ENCODE data around the gene SPEF1. TPM values are rescaled to one million over a fixed set of nuclear protein-coding genes. Genes with fewer than 3 reads are reported as not detected.

SPEF1 gene
- total and polyA plus RNA-seq, 2 experiments from 2014 or later: 1.2 to 1.6 TPM

GRCh38 chr20:3801846-3802245, 20.6 kb upstream of the SPEF1 start:
- no peaks in the 10 kb centered on the region for H3K27me3 ChIP-seq
- no peak overlapping the region for H3K27ac ChIP-seq
- no peaks in the 10 kb centered on the region for H3K36me3 ChIP-seq
- no peaks in the 10 kb centered on the region for H3K9me3 ChIP-seq (ENCODE audit: low read depth)
- H3K4me1 ChIP-seq (ENCODE audit: low read depth): peaks cover 7% of the 10 kb centered on the region
- DNase-seq (ENCODE audit: low read depth in 1 of 2, low spot score in 1 of 2): no peak
- no peak for TF ChIP-seq CTCF (IDR thresholded peaks at IDR 0.05; ENCODE audit: low read depth, low read length)
- H3K4me3 ChIP-seq: no peak overlapping the region

- Histone ChIP-seq H3K36me3 (no peaks in the 10 kb centered on the region), H3K27ac (no peak overlapping the region)
- TF ChIP-seq CTCF (IDR thresholded peaks at IDR 0.05; ENCODE audit: low read depth, low read length): no peak
These were observed 20.1 kb upstream of the SPEF1 start for GRCh38 chr20:3801299-3801698.

DNA sequence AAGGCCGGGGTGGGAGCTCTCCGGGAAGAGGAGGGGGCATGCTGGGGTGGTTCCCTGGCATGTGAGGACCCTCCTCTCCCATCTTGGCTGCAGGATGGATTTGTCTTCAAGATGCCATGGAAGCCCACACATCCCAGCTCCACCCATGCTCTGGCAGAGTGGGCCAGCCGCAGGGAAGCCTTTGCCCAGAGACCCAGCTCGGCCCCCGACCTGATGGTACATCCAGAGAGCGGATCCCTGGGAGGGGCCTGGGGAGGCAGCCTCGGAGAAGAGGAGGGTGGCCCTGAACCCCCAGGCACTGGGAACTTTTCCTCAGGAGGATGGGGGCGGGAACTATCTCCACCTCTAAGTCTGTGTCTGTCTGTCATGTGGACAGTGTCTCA, 19.6 kb upstream of the SPEF1 start:
- Histone ChIP-seq H3K27ac (no peak overlapping the region), H3K9me3 (ENCODE audit: low read depth) (no peaks in the 10 kb centered on the region), H3K27me3 (no peaks in the 10 kb centered on the region), H3K36me3 (no peaks in the 10 kb centered on the region), H3K4me1 (ENCODE audit: low read depth) (peaks cover 10% of the 10 kb centered on the region), H3K4me3 (no peak overlapping the region)
- no peak for DNase-seq (ENCODE audit: low read depth in 1 of 2, low spot score in 1 of 2)
- no peak for TF ChIP-seq CTCF (IDR thresholded peaks at IDR 0.05; ENCODE audit: low read depth, low read length)

More at GRCh38 chr20:3801299-3801698, 20.1 kb upstream of the SPEF1 start:
- no peak for DNase-seq (ENCODE audit: low read depth in 1 of 2, low spot score in 1 of 2)
- Histone ChIP-seq H3K4me1 (ENCODE audit: low read depth) (peaks cover 10% of the 10 kb centered on the region), H3K9me3 (ENCODE audit: low read depth) (no peaks in the 10 kb centered on the region), H3K27me3 (no peaks in the 10 kb centered on the region), H3K4me3 (no peak overlapping the region)

GRCh38 chr20:3800256-3800877, 19.1 kb upstream of the SPEF1 start:
- no peaks in the 10 kb centered on the region for H3K36me3 ChIP-seq
- TF ChIP-seq CTCF (IDR thresholded peaks at IDR 0.05; ENCODE audit: low read depth, low read length): no peak
- peaks cover 10% of the 10 kb centered on the region for H3K4me1 ChIP-seq (ENCODE audit: low read depth)
- no peak overlapping the region for H3K4me3 ChIP-seq
- no peaks in the 10 kb centered on the region for H3K9me3 ChIP-seq (ENCODE audit: low read depth)
- no peak for DNase-seq (ENCODE audit: low read depth in 1 of 2, low spot score in 1 of 2)
- H3K27ac ChIP-seq: no peak overlapping the region
- H3K27me3 ChIP-seq: no peaks in the 10 kb centered on the region

- H3K36me3 ChIP-seq: no peaks in the 10 kb centered on the region
- no peak overlapping the region for H3K27ac ChIP-seq
- TF ChIP-seq CTCF (IDR thresholded peaks at IDR 0.05; ENCODE audit: low read depth, low read length): no peak
- H3K4me1 ChIP-seq (ENCODE audit: low read depth): peaks cover 10% of the 10 kb centered on the region
- no peaks in the 10 kb centered on the region for H3K9me3 ChIP-seq (ENCODE audit: low read depth)
- no peak for DNase-seq (ENCODE audit: low read depth in 1 of 2, low spot score in 1 of 2)
- no peak overlapping the region for H3K4me3 ChIP-seq
- no peaks in the 10 kb centered on the region for H3K27me3 ChIP-seq
These were observed 17.6 kb upstream of the SPEF1 start for GRCh38 chr20:3798908-3799248.
